OCI-LY1 (cell line): Measurements from ENCODE around the gene COL26A1.

Experiments
- EZH2 ChIP-seq: fragments of 200-600 bp; sonication (generic), shearing (Covaris generic); IDR thresholded peaks from 2 replicates; pipeline ENCODE4 v1.8.0; 2017; ENCODE audit warnings: borderline replicate concordance, mixed run types, mild to moderate bottlenecking, antibody characterized with exemption, low read length, moderate library complexity, mixed read lengths
- TF ChIP-seq, protein P1 (sequence below): fragments of 200-600 bp; sonication (generic), shearing (Covaris generic); IDR thresholded peaks from 2 replicates; pipeline ENCODE4 v1.5.1; 2017; ENCODE audit warnings: mild to moderate bottlenecking, antibody characterized with exemption, low read length, moderate library complexity, mixed read lengths

DNA sequence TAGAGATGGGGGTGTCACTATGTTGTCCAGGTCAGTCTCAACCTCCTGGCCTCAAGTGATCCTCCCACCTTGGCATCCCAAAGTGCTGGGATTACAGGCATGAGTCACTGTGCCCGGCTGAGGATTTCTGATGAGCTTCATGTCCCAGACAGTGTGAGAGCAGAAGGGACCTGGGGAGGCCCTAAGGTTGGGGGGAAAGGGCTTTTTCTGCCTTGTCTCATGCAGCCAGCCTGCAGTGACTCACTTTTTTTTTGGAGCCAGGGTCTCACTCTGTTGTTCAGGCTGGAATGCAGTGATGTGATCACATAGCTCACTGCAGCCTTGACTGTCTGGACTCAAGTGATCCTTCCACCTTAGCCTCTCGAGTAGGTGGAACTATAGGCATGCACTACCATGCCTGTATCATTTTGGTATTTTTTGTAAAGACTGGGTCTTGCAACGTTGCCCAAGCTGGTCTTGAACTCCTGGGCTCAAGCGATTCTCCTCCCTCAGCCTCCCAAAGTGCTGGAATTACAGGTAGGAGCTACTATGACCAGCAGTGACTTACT is 14.6 kb downstream of the COL26A1 start:
- no peak for TF ChIP-seq EZH2
- TF ChIP-seq, protein P1, sequence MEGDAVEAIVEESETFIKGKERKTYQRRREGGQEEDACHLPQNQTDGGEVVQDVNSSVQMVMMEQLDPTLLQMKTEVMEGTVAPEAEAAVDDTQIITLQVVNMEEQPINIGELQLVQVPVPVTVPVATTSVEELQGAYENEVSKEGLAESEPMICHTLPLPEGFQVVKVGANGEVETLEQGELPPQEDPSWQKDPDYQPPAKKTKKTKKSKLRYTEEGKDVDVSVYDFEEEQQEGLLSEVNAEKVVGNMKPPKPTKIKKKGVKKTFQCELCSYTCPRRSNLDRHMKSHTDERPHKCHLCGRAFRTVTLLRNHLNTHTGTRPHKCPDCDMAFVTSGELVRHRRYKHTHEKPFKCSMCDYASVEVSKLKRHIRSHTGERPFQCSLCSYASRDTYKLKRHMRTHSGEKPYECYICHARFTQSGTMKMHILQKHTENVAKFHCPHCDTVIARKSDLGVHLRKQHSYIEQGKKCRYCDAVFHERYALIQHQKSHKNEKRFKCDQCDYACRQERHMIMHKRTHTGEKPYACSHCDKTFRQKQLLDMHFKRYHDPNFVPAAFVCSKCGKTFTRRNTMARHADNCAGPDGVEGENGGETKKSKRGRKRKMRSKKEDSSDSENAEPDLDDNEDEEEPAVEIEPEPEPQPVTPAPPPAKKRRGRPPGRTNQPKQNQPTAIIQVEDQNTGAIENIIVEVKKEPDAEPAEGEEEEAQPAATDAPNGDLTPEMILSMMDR = no peak
